ENCODE data around the gene ELP4.

Gene ELP4

GRCh38 chr11:31800398-31801265 is 291.1 kb downstream of the ELP4 start:
- no peak for DNase-seq (ENCODE audit: low spot score)

- DNase-seq (ENCODE audit: low spot score), result no peak
Measured at GRCh38 chr11:31801298-31801702, 291.7 kb downstream of the ELP4 start.

DNA sequence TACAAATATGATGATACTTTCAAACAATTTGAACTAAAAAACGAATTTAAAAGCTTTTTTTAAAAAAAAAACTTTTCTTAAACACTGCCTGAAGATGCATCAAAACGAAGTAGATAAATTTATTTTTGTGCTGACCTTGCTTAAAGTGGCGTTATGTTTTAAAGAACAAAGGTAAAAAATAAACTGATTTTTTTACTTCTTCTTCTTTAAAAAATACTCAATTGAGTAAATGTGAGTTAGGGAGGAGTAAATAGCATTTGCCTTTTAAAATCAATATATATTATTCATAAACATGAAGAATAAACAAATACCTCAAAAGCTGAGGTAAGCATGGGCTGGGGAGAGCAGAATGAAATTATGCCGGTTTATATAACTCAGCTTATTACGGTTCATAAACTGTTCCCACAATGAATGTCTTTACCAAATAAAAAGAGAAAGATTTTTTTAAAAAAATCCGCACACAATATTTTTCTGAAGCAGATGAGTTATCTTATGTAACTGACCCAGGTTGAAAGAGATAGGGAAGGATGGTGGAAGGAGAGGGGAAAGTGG is 292.5 kb downstream of the ELP4 start:
- no peak for DNase-seq (ENCODE audit: low spot score)

DNA sequence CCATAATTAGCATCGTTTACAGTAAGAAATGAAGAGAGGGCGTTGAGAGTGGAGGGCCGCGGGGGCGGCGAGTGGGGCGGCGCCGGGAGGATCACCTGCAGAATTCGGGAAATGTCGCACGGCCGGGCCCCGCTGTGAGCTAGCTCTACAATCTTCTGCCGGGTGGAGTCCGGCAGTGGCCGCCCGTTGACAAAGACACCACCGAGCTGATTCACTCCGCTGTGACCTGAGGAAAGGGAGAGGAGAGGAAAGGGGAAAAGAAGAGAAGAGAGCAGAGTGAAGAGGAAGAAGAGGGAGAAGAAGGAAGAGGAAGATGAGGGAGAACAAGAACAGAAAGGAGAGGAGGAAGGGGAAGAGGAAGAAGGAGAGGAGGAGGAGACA is 293.0 kb downstream of the ELP4 start:
- DNase-seq (ENCODE audit: low spot score), result no peak

GRCh38 chr11:31802990-31803812 is 293.6 kb downstream of the ELP4 start:
- no peak for DNase-seq (ENCODE audit: low spot score)

- DNase-seq (ENCODE audit: low spot score), result no peak
Measured at GRCh38 chr11:31803813-31804311, 294.3 kb downstream of the ELP4 start.

DNA sequence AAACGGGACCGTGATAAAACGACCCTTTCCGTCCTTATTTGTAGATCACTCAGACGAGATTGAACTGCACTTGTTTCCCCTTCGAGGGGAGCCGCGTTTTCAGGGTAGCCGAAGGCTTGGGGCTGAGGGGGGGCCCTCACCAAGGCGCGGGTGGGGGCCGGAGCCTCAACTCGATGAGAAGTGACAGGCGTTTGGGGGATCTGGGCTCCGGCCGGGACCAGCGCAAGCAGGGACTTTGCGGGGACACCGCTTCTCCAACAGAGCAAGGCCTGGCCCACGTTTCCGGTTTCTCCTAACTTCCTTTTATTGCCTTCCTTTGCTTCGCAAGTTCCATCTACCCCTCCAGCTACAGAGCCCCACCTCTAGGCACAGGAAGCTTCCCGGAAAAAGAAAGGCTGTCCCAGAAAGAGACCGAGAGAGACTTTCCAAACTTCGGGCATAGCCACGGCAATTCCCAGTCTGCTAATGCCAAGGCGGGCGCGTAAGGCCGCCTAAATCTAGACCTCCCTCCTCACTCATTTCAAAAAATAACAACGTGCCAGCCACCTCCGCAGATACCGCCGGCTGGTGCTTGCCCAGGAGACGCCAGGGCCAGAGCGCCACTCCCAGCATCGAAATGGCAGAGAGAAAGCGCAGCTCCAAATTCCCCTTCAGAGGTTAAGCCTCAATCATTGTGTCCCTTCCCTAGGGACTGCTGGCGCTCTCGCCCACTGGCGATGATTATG is 294.9 kb downstream of the ELP4 start:
- no peak for DNase-seq (ENCODE audit: low spot score)

DNA sequence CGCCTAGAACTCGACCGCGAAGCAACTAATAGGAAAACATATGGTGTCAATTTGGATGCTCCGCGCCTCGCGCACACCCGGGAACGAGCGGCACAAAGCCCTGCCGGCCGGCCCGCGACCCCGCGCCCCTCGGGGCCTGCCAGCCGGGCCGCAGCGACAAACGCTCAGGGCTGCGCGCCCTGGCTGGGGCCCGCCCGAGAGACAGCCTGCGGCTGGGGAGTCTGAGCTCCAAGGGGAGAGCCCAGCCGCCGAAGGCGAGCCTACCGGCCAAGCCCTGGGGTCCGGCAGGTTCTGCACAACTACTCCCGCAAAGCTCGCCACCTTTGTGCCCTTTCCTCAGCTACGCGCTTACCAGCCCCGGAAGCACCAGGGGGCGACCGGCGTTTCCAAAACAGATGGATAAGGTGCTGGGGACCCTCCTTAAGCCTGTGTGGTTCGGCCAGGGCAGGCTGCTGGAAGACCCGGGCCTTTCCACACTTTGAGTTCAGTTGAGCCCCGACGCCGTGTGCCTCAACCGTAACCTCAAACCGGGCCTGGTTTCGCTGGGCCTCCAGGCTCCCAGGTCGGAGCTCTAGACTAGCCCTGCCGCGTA is 295.6 kb downstream of the ELP4 start:
- no peak for DNase-seq (ENCODE audit: low spot score)

GRCh38 chr11:31805629-31806185 is 296.1 kb downstream of the ELP4 start:
- no peak for DNase-seq (ENCODE audit: low spot score)

DNA sequence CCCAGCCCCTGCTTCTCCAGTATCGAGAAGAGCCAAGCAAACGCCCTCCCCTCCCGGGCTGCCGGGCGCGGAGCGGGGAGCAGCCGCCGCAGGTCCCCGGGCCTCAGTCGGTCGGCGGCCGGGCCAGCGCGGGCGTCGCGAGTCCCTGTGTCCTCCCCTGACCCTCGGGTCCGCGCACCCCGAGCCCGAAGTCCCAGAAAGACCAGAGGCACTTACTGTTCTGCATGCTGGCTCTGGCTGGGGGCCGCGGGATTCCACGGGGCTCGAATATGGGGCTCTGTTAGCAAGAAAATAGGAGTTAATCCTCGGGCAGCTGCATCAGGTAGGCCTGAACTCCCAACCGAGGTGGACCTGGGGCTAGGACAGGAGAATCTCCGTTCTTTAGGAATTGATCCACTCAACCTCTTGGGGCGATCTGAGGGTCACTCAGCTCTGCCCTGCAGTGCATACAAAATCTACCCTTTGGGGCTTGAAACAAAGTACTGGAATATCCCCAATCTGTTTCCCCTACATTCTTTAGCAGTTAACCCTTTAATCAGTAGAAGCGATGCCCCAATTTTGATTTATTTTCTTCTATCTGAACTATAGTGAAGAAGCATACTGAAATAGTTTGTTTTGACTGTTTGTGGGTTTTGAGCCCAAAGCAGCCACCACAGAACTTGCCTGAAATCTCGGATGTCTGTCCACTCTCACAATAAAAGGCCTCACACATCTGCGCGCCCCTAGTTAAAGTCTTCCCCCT is 296.8 kb downstream of the ELP4 start:
- no peak for DNase-seq (ENCODE audit: low spot score)

- DNase-seq (ENCODE audit: low spot score), result no peak
Measured at GRCh38 chr11:31806928-31807798, 297.6 kb downstream of the ELP4 start.

- no peak for DNase-seq (ENCODE audit: low spot score)
Measured at GRCh38 chr11:31807799-31808667, 298.5 kb downstream of the ELP4 start.

- DNase-seq (ENCODE audit: low spot score), result no peak
Measured at GRCh38 chr11:31808721-31809540, 299.4 kb downstream of the ELP4 start.

GRCh38 chr11:31809541-31809856 is 299.9 kb downstream of the ELP4 start:
- DNase-seq (ENCODE audit: low spot score), result no peak

DNA sequence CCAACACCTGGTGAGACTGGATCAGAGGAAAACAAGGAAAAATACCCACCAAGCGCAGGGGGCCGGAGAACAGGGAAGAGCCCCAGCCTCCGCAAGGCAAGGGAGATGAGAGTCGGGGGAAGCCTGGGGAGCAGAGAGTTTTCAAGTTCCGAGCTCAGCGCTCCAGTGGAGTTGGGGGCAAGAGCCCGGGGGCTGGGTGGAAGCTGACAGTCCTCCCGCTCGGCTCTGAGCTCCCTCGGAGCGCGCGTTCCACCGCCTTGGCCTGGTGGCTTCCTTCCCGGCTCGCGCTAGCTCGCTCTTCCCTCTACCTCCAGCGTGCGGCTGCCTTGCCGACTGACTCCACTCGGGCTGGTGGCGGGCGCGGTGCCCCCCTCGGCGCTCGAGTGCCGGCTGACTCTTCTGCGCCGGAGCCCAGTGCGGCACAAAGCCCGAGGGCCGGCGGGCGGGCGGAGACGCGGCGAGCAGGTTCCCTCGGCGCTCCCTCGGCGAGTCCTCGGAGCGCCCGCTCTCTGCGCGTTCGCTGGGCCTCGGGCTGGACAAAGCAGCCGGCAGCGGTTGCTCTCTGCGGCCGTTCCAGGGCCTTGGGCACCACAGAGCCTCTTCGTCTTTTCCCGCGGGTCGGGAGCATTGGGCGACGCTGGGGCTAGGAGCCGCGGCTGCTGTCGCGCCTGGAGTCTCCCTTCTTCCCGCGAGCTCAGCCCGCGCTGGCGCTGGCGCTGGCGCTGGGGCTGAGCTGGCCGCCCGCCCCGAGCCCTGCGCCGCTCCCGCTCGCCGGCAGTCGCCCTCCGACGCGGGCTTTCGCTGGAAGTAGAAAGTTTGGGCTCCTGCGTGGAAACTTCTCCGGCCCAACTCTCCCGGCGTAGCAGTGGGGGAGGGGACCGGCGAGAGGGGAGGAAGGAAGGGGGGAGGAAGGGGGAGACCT is 300.6 kb downstream of the ELP4 start:
- DNase-seq (ENCODE audit: low spot score), result peak; percentile 73

GRCh38 chr11:31810779-31811647 is 301.4 kb downstream of the ELP4 start, which contains the start of gene PAX6:
TSS of gene PAX6 (minus strand) at chr11:31811322. CDS start at chr11:31806411, 4,911 bp downstream.
- peak; percentile 86 for DNase-seq (ENCODE audit: low spot score)
